ENCODE measurements around the gene CR2. TPM values are rescaled to one million over a fixed set of nuclear protein-coding genes. Genes with fewer than 3 reads are reported as not detected.
A peak's percentile ranks its signal among the peaks of the same experiment; 100 is the strongest.
"Not testable (repeated sequence)": the region's sequence is repeated elsewhere in the genome, so short reads cannot be mapped to it uniquely, and the experiment has no call there.

Gene CR2
- total RNA-seq, 1 experiment from 2014 or later = not detected

DNA sequence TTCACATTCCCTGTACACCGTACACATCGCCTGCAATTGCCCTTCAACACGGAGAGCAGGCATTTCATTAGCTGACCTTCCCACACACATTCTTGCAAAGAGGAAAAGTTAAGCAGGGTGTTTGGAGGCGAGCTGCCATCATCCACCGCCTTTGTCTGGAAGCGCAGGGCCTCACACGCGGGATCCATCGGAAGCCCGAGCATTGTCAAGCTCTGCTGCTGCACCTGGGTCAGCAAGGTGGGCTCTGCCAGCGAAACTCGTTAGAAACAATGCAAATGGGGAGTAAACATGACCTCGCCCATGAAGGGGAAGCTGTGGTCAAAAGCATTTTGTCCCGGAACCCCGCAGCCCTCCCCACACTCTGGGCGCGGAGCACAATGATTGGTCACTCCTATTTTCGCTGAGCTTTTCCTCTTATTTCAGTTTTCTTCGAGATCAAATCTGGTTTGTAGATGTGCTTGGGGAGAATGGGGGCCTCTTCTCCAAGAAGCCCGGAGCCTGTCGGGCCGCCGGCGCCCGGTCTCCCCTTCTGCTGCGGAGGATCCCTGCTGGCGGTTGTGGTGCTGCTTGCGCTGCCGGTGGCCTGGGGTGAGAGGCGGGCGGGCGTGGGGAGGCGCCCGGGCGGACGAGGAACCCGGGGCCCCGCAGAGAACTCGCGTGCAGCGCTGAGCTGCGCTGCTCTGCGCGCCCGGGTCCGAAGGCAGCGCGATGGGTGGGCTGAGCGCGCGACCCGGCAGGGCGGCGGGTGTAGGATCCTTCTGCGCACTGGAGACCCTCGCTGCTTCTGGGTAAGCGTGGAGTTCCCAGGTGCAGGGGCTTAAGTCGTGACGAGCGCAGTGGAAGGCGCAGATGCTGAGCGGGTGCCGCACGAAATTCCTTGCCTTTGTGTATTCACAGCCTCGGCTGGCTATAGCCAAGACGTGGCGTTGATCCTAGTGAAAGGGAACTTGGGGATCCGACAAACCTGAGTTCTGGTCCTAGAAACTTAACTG is 42.0 kb downstream of the CR2 start, which contains the start of gene CR1:
TSS of gene CR1 (plus strand) at position 357 of the 992 bp plus-strand sequence. CDS start at position 468, 111 bp downstream.
- in situ Hi-C loops (cut with HindIII; ENCODE audit: low pct_unique_long_range_greater_than_20kb, low sequenced_read_pairs) = no loop called here

DNA sequence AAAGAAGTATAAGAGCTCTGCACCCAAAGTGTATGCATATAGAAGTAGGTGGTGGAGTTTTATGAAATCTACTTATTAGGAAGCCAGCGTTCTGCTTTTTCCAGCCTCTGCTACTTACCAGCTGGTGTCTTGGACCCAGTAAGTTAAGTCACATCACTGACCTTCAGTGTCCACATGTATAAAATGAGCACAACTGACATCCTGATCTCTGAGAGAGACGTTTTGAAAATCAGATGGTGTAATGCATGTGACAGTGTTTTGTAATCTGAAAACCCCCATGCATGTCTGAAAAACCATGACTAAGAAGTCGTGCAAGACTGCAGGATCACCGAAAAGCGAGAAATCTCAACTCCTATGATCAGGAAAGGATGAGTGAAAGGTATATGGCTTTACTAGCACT is 43.8 kb downstream of the CR2 start:
- no peak for DNase-seq (ENCODE audit: low read depth)
- in situ Hi-C loops (cut with HindIII; ENCODE audit: low pct_unique_long_range_greater_than_20kb, low sequenced_read_pairs) = no loop called here

More for the DNA sequence above, 42.0 kb downstream of the CR2 start, which contains the start of gene CR1:
- no peak for DNase-seq (ENCODE audit: low read depth)

DNA sequence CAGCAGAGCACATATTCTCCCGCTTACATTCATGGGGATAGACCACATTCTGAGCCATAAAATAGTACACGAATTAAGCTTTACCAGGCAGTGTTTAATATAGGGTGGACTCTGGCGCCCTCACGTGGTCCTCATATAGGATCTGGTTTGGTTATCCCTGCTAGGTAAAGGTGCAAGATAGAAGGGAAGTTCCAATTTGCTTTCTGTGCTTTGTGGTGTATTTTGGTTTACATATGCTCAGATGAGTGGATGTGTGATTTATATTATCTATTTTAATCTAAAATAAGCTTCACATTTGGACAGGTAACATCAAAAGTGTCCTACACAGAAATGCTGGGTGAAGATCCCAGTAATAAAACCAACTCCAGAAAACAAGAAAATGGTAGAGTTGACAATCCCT is 45.4 kb downstream of the CR2 start:
- peak; percentile 41 for DNase-seq (ENCODE audit: low read depth)
- in situ Hi-C loops (cut with HindIII; ENCODE audit: low pct_unique_long_range_greater_than_20kb, low sequenced_read_pairs) = no loop called here

DNA sequence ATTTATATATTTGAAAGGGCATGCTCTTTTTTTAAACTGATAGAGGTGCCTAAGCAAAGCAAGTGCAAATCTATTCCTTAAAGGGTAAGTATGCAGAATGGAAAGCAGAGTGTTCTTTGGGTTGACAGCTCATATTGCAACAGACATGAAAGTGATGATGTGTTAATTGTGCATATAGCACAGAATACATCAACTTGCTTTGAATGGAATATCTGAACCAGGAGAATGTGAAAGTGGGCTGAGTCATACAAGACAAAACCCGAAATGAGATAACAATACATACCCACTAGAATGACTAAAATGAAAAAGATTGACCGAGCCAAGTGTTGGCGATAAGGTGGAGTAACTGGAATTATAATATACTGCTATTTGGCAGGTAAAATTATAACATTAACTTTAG is 46.2 kb downstream of the CR2 start:
- no peak for DNase-seq (ENCODE audit: low read depth)
- in situ Hi-C loops (cut with HindIII; ENCODE audit: low pct_unique_long_range_greater_than_20kb, low sequenced_read_pairs) = no loop called here

DNA sequence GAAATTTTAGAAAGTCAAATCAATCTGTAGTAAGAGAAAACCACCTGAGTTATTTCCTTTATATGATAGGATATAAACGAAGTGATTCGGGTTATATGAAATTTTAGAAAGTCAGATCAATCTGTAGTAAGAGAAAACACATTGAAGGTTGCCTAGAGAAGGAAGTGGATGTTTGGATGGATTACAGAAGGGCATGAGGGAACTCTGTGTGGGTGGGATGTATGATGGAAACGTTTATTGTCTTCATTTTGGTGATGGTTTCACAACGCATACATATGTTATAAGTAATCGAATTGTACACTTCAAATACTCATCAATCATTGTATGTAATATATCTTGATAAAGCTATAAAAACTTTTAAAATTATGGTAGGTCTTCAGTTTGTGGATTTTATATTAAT is 46.9 kb downstream of the CR2 start:
- in situ Hi-C loops (cut with HindIII; ENCODE audit: low pct_unique_long_range_greater_than_20kb, low sequenced_read_pairs) = no loop called here
- DNase-seq (ENCODE audit: low read depth) = no peak

DNA sequence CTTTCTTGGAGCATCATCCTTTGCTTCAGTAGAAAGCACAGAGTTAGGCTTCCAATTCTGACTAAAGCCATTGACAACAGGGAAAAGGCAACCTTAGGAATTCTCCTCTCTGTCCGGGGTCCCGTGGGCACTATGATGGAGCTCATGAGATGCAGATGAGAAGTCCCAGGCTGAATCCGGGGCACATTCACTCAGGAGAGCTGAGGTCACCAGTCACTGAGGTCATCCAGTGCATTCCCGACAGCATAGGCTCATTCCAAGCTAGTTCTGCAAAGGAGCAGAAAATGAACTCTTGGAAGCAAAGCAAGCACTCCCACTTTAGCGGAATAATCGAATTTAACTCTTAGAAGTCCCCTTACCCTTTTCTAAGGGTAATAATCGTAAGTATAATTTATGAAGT is 48.6 kb downstream of the CR2 start:
- in situ Hi-C loops (cut with HindIII; ENCODE audit: low pct_unique_long_range_greater_than_20kb, low sequenced_read_pairs) = no loop called here
- no peak for DNase-seq (ENCODE audit: low read depth)

DNA sequence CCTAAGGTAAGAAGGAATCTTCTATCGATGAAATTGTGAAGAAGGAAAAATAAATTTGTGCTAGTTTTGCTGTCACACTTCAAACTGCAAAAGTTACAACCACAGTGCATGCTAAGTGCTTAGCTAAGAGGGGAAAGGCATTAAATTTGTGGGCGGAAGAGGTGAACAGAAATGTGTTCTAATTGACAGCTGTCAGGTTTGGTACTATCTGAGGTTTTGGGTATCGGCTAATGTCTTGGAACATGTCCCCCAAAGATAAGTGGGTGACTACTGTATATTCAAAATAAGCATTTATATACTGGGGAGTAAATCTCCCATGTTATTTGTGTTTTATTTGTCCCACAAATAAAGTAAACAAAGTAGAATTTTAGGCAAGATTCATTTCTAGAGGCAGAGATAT is 49.8 kb downstream of the CR2 start:
- in situ Hi-C loops (cut with HindIII; ENCODE audit: low pct_unique_long_range_greater_than_20kb, low sequenced_read_pairs) = no loop called here
- DNase-seq (ENCODE audit: low read depth) = no peak

DNA sequence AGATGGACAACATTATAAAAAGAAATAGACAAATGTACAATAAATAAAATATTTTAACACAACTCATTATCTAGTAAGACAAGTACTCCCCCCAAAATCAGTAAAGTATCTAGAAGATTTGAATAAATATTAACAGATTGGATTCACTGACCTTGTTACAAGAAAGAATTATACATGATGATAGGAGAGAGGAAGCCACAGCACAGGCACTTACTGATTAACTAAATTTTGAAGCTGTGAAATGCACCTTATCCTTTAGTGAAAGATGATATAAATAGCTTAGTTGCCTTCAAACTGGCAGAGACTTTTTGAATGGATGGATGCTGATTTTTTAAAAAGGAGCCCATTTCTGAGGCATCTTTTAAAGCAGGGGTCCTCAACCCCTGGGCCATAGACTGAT is 50.3 kb downstream of the CR2 start:
- in situ Hi-C loops (cut with HindIII; ENCODE audit: low pct_unique_long_range_greater_than_20kb, low sequenced_read_pairs) = no loop called here
- DNase-seq (ENCODE audit: low read depth) = no peak

DNA sequence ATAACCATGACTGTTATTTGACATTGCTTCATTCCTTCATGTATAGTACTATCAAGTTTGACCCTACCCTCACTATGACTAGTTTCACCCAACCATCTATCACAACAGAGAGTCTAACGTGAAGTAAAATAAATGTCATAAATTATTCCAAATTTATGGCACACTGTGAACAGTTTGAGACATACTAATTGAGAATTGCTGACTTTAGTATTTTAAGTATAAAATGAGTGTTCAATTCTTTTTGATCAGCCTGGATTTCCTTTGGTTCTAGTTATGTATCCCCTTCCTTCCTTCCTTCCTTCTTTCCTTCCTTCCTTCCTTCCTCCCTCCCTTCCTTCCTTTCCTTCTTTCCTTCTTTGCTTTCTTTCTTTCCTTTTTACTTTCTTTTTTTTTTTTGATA is 56.3 kb downstream of the CR2 start:
- DNase-seq (ENCODE audit: low read depth) = no peak
- in situ Hi-C loops (cut with HindIII; ENCODE audit: low pct_unique_long_range_greater_than_20kb, low sequenced_read_pairs) = no loop called here

DNA sequence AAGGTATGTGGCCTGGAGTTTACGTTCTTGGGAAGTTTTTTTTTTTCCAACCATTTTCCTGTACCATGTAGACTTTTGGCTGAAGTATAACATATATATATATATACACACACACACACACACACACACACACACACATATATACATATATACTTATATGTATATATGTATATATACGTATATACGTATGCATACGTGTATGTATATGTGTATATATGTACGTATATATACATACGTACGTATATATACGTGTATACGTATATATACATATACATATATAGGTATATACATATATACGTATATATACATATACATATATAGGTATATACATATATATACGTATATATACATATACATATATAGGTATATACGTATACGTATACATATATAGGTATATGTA is 60.8 kb downstream of the CR2 start:
- no peak for DNase-seq (ENCODE audit: low read depth)
- in situ Hi-C loops (cut with HindIII; ENCODE audit: low pct_unique_long_range_greater_than_20kb, low sequenced_read_pairs) = no loop called here

DNA sequence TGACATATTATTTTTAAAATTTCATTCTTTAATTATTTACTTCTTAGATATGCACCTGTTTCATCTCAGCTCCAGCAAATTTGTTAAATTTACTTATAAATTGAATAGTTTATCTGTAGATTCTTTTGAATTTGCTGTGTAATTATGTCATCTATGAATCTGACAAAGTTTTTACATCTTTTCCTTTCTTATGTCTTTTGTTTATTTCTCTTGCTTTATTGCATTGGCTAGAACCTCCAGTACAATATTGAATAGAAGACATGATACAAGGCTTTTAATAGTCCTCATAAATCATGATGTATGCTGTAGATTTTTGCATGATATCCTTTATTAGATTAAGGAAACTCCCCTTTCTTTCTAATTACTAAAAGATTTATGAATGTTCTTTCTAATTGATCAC is 62.6 kb downstream of the CR2 start:
- in situ Hi-C loops (cut with HindIII; ENCODE audit: low pct_unique_long_range_greater_than_20kb, low sequenced_read_pairs) = no loop called here
- no peak for DNase-seq (ENCODE audit: low read depth)

DNA sequence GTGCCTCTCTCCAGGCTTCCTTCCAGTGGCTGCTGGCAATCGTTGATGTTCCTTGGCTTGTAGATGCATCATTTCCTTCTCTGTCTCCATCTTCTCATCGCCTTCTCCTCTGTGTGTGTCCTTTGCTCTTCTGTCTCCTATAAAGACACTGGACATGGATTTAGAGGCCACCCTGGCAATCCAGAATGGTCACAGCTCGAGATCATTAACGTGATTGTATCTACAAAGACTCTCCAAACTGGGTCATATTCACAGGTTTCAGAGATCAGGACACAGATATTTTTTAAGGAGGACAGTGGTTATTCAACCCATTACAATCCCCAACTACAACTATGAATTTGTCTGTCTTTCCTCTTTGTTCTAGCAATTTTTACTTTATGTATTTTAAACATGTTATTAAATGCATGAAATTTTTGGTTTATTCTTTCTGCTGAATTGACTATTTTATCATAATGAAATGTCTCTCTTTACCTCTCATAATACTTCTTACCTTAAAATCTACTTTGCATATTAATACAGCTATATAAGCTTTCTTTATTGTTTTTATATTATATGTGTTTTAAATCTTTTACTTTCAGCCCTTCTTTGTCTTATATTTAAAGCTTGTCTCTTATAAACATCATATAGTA is 64.6 kb downstream of the CR2 start:
- in situ Hi-C loops (cut with HindIII; ENCODE audit: low pct_unique_long_range_greater_than_20kb, low sequenced_read_pairs) = no loop called here
- DNase-seq (ENCODE audit: low read depth) = no peak

DNA sequence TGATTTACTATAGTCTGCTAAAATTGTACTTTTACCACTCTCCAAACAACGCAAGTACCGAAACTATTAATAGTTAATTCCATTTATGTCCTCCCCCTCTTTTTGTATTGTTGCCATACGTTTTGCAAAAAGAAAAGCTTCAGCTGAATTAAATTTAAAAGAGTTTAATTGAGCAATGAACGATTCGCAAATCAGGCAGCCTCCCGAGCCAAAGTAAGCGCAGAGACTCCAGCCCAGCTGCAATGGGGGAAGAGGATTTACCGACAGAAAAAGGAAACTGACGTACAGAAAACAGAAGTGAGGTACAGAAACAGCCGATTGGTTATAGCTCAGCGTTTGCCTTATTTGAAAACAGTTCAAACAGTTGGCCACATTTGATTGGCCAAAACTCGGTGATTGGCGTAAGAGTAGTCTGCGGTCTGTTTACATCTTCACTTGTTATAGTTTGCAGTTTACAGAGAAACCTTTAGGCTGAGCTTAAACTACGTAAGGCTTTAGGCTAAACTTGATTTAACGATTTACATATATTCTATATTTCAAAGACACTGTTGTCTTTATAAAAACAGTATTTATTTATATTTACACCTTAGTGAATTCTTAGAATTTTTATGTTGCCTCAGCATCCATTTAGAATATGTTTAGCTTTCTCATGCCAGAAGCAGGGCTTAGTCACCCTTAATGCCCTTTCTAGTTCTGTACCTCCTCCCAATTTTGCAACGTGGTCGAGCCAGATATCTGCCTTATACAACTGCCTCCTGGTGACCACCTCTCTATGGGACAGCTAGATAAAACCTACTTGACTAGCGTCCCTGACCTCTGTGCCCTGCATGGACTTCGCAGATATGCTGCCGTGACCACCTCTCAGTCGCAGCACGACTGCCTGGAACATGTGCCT is 65.6 kb downstream of the CR2 start:
- in situ Hi-C loops (cut with HindIII; ENCODE audit: low pct_unique_long_range_greater_than_20kb, low sequenced_read_pairs) = no loop called here
- DNase-seq (ENCODE audit: low read depth) = no peak

DNA sequence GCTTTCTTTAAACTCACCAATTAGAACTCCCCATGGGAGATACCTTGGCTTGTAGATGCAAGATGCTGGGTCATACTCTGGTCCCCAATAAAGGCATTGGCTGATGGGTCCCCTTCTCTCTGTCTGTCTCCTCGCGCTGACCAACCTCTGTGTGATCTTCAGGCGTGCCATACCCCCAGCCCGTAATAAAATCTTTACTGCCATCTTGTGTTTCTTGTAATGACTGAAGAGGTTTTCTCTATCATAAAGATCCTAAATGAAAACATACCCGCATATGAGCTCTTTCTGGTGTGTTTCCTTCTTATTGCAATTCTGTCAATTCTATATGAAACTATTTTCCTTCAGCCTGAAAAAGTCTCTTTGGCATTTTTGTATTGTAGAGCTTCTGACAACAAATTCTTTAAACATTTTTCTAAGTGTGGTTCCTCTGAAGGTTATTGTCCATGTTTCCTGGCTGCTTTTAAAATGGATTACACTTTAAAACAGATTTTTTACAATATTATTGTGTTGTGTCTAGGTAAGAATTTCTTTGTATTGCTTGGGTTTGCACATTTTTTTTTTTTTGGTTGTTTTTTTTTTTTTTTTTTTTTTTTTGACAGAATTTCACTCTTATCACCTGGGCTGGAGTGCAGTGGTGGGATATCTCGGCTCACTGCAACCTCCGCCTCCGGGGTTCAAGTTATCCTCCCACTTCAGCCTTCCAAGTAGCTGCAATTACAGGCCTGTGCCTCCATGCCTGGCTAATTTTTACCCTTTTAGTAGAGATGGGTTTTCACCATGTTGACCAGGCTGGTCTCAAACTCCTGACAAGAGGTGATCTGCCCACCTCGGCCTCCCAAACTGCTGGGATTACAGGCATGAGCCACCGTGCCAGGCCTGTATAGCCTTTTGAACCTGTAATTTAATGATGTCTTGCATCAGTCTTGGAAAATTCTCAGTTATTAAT is 66.5 kb downstream of the CR2 start:
- DNase-seq (ENCODE audit: low read depth); in situ Hi-C loops (cut with HindIII; ENCODE audit: low pct_unique_long_range_greater_than_20kb, low sequenced_read_pairs): not testable (repeated sequence)

DNA sequence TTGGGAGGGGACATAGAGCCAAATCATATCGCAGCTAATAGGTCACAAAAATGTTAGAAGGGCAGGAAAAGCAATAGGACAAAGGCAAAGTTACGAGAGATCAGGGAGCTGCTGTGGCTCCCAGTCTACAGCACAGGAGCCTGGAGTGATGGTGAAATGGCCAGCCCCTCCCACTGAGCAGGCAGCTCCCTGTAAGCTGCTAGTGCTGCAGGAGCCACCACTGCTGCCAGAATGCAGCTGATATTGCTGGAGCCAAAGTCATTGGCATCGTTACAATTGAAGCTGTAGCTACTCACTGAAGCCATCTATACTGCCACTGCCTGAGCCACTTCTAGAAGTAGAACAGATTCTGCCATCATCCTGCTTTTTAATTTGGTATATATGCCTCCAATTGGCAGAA is 71.1 kb downstream of the CR2 start:
- DNase-seq (ENCODE audit: low read depth); in situ Hi-C loops (cut with HindIII; ENCODE audit: low pct_unique_long_range_greater_than_20kb, low sequenced_read_pairs): not testable (repeated sequence)

DNA sequence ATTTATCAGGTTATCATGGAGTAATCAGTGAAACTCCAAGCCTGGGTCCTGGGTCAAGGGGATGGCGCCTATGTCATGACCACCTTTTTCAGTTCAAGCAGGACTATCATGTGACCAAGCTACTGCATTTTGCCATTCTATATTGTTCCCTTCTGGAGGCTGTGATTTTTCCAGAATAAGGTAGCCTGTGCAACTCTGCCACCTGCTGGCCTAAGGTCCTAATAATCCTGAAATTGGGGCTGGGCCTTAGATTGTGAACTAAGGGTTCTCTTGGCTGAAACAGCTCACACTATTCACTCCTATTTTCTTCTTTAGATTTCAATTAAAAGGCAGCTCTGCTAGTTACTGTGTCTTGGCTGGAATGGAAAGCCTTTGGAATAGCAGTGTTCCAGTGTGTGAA is 74.3 kb downstream of the CR2 start:
- DNase-seq (ENCODE audit: low read depth) = not testable (repeated sequence)

DNA sequence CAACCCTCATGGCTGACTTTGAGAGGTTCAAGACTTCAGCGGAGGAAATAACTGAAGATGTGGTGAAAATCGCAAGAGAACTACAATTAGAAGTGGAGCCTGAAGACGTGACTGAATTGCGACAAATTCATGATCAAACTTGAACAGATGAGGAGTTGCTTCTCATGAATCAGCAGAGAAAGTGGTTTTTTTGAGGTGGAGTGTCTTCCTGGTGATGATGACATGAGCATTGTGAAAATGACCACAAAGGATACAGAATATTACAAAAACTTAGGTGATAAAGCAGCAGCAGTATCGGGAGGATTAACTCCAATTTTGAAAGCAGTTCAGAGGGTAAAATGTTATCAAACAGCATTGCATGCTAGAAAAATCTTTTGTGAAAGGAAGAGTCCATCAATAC is 82.1 kb downstream of the CR2 start:
- in situ Hi-C loops (cut with HindIII; ENCODE audit: low pct_unique_long_range_greater_than_20kb, low sequenced_read_pairs) = not testable (repeated sequence)

More for the DNA sequence above, 74.3 kb downstream of the CR2 start:
- in situ Hi-C loops (cut with HindIII; ENCODE audit: low pct_unique_long_range_greater_than_20kb, low sequenced_read_pairs) = not testable (repeated sequence)

More for the DNA sequence above, 82.1 kb downstream of the CR2 start:
- DNase-seq (ENCODE audit: low read depth) = not testable (repeated sequence)
